Liver (tissue), 3 donors: Measurements from ENCODE around the gene FBXO39.

Experiments
- CTCF ChIP-seq: fragments of 150-350 bp; IDR thresholded peaks from 2 replicates; pipeline ENCODE4 v1.5.1; 2017; ENCODE audit warnings: improper control_type of control experiment, low read depth, low read length; ENCODE audit not compliant: missing input control
- FOXA1 ChIP-seq: IDR thresholded peaks from 2 replicates; pipeline ENCODE4 v1.6.1; 2016; ENCODE audit warnings: antibody characterized with exemption
- GABPA ChIP-seq, 2 donors: IDR thresholded peaks in 1 of 2; conservative IDR thresholded peaks in 1 of 2; 2 replicates each; pipeline ENCODE4 v1.6.1; 2016; ENCODE audit warnings: antibody characterized with exemption in 2 of 2, mild to moderate bottlenecking in 1 of 2, moderate library complexity in 1 of 2
- MAX ChIP-seq: IDR thresholded peaks from 2 replicates; pipeline ENCODE4 v1.6.1; 2016; ENCODE audit warnings: antibody characterized with exemption
- REST ChIP-seq: IDR thresholded peaks from 2 replicates; pipeline ENCODE4 v1.6.1; 2016; ENCODE audit warnings: antibody characterized with exemption, mild to moderate bottlenecking
- RXRA ChIP-seq, 2 donors: IDR thresholded peaks; 2 replicates each; pipeline ENCODE4 v1.6.1; 2017 to 2018; ENCODE audit warnings: antibody characterized with exemption in 2 of 2, mild to moderate bottlenecking in 1 of 2
- TAF1 ChIP-seq: conservative IDR thresholded peaks from 2 replicates; pipeline ENCODE4 v1.6.1; 2016; ENCODE audit warnings: antibody characterized with exemption, mild to moderate bottlenecking
- YY1 ChIP-seq: IDR thresholded peaks from 2 replicates; pipeline ENCODE4 v1.6.1; 2016; ENCODE audit warnings: antibody characterized with exemption, mild to moderate bottlenecking
- TF ChIP-seq, protein P1 (sequence below): IDR thresholded peaks from 2 replicates; pipeline ENCODE4 v1.6.1; 2016; ENCODE audit warnings: antibody characterized with exemption
- donor health status: healthy.
- donor health status: healthy.

DNA sequence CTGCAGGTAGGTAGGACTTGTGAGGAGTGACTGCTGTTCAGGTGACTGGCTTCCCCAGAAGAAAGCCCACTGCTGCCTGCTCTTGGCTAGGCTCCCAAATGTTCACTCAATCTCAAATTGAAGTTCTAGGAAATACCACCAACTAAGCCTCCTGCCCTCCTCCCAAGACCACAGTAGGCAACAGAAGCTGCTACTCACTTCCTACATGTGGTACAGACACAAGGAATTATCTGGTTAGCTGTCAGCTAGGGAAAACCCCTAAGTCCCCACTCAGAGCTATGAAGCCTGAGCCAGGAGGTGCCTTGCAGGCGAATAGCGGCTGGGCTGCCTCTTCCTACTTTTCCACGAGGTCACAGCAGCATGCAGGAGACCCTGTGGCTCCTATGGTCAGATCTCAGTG lies 4.9 kb downstream of the FBXO39 start:
- TF ChIP-seq CTCF (no peak), REST (no peak), YY1 (no peak), TAF1 (no peak), GABPA (IDR thresholded peaks at IDR 0.05 in 1 of 2, conservative IDR thresholded peaks at IDR 0.05 in 1 of 2) (no peak), MAX (no peak), RXRA (IDR thresholded peaks at IDR 0.05) (no peak), FOXA1 (no peak)
- TF ChIP-seq, protein P1, sequence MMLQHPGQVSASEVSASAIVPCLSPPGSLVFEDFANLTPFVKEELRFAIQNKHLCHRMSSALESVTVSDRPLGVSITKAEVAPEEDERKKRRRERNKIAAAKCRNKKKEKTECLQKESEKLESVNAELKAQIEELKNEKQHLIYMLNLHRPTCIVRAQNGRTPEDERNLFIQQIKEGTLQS: no peak
